GM19193 (cell line): ENCODE measurements around the gene ESPN.

Source experiments
- POLR2A ChIP-seq: IDR thresholded peaks from 4 replicates; pipeline ENCODE4 v1.6.1; 2011; ENCODE audit not compliant: insufficient read depth, insufficient read length; ENCODE audit errors: extremely low read depth

ESPN gene

DNA sequence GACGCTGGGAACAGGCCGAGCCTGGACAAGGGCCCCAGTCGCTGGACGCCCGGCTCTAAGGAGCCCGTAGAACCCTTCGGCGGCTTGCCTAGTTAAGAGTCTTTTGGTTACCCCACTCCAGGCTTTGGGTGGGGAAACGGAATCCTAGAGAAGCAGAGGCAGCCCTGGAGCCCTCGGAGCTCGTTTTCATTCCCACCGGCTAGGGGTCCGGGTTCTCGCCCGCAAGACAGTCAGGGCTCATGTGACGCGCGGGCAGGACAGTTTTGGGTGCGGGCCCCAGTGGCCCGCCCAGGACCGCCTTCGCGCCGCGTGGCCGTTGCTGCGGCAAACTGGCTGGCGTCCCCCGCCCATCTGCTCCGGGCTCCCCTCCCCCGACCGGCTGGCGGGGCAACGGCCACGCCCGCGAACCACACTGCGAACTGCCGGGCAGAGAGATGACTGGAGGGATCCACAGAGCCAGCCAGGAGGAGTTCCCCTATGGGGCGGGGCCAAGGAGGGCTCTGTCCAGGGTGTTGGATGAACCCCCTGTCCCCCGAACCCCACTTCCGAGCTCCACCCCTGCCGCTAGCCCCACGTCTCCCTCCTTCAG is 4.0 kb upstream of the ESPN start:
- TF ChIP-seq POLR2A, result no peak

DNA sequence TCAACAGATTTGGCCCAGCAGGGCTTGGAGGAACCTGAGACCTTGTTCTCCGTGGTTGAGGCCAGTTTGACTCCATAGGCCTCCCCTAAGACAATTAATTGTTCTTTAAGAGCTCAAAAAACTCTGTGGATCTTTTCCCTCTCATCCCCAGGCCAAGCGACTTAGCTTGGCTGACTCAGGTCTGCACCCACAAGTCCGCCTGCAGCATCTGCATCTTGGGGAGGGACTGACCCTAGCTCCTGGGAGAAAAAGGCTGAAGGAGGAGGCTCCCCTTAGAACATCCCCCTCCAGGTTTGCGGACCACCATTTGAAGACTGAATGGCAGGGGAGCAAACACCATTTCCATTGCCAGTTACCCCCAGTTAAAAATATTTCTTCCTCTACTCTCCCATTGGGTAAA is 3.3 kb upstream of the ESPN start:
- TF ChIP-seq POLR2A, result no peak

GRCh38 chr1:6423321-6423999 is 1.1 kb upstream of the ESPN start:
- no peak for TF ChIP-seq POLR2A

- TF ChIP-seq POLR2A, result no peak
Observed at GRCh38 chr1:6424000-6424565, 493 bp upstream of the ESPN start.

DNA sequence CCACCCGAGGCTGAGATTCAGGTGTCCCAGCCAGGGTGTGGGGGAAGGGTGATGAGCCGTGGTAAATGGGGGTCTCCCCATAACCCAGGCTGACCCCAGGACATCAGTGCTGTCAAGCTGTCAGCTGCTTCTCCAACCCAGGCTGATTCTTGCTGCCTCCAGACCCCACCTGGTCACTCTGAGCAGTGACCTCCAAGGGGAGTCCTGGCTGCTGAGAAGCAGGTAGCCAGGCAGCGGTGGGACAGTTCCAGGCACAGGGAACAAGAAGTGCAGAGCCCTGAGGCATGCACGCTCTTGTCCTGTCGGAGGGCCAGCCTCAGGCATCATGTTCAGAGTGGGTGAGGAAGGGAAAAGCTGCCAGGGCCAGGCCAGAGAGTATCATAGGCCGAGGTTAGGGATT is 1.1 kb downstream of the ESPN start:
- TF ChIP-seq POLR2A, result no peak

- TF ChIP-seq POLR2A, result no peak
Observed at GRCh38 chr1:6426277-6426971, 1.8 kb downstream of the ESPN start.

- TF ChIP-seq POLR2A, result no peak
Observed at GRCh38 chr1:6426972-6427350, 2.4 kb downstream of the ESPN start.

DNA sequence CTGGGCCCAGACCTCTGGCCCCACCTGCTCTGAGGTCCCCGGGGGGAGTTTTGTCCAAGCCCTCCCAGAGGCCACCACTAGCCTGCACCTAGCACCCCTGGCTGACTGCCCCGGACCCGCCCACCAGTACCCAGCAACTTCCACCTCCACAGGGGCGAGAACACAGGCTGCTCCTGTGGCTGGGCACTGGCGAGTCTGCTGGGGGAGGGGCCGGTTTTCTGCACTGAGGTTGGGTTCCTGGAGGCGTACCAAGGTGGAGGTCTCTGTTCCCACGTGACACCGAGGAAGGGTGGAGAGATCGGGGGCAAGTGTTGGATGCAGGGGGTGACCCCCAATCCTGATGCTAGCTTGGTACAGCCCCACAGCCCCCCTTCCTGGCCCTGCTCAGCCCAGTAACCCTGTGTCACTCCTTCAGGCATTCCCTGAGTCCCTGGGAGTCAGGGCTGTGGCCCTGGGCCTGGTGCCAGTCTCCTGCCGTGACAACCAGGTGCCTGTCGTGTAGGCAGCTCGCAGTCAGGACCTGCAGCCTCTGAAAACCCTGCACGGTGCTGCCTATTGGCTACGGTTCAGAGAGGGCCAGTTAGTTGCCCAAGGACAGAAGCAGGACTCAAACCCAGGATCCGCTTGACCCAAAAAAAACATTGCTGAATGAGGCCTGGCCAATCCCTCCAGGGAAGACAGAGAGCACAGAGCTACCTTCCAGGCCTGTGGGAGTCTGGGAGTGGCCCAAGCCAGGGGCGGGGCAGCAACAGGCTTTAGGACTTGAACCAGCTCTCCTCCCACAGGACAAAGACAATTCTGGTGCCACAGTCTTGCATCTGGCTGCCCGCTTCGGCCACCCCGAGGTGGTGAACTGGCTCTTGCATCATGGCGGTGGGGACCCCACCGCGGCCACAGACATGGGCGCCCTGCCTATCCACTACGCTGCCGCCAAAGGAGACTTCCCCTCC is 3.1 kb downstream of the ESPN start:
- no peak for TF ChIP-seq POLR2A

GRCh38 chr1:6434186-6434585 is 9.6 kb downstream of the ESPN start:
- no peak for TF ChIP-seq POLR2A

DNA sequence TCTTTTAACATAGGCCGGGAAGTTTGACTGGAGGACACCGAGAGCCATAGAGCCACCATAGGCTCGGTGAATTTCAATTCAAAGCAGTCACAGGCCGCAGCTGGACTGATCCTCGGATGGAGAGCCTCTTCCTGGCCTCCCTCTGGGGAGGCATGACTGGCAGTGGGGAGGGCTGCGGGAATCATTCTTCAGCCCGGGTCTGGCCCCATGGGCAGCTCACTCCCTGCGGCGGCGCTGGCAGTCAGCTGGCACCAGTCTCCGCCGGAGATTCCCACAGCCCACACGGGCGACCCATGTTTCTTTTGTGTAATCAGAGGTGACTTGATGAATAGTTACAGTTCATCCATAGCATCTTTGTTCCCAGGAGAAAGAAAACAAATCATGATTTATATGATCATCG is 10.6 kb downstream of the ESPN start:
- TF ChIP-seq POLR2A, result no peak

DNA sequence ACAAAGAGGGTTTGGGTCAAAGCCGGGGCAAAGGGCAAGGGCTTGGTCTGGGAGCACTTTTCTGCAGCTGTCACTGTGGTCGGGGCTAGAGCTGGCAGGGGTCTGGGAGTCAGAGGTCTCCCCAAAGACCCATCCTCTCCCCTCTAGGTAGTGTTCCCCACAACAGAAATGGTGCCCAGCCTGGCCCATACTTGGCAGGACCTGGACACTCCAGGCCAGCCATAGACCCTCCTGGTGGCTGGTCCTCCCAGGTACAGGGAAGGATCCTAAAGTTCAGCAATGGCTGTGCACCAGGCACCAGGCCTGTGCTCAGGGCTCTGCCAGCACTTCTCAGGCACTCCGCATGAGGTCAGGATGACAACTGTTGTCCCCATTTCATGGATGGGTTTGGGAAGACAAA is 11.0 kb downstream of the ESPN start:
- TF ChIP-seq POLR2A, result no peak

DNA sequence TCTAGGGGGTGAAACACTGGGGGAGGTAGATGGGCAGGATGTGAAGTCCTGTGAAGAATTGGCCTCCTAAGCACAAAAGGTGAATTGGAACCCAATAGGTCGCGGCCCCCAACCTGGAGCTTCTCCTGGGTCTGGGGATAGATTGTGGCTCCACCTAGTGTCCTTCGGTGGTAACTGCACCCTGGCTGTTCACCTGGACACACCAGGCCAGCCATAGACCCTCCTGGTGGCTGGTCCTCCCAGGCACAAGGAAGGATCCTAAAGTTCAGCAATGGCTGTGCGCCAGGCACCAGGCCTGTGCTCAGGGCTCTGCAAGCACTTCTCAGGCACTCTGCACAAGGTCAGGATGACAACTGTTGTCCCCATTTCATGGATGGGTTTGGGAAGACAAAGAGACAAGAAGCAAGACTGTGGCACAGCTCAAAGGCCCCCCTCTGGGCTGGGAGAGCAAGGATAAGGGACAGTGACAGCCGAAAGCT is 13.5 kb downstream of the ESPN start:
- no peak for TF ChIP-seq POLR2A

GRCh38 chr1:6440198-6441126 is 15.9 kb downstream of the ESPN start:
- no peak for TF ChIP-seq POLR2A

DNA sequence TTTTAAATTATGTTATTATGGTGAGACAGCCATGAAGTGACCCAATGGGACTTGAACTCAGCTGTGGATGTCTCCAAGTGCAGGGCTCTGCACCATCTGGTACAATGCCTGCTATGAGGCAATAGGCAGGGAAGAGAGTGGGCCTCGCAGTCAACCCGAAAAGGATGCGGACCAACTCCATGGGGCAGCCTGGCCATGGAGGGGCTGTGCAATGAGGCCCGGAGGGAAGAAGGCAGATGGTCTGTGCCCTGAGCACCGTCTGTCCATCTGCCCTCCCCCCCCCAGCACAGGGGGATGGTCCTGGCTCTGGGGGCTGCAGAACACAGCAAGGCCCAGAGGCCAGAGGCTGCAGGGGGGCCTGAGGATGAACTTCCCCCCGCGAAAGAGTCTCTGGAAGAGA is 17.0 kb downstream of the ESPN start:
- no peak for TF ChIP-seq POLR2A
